Stimulated activated CD4-positive, alpha-beta T cell treated with anti-CD3 and anti-CD28 coated beads, Interleukin-12 subunit alpha, Interleukin-12 subunit beta, amount 100 ng/mL, for 4 hours (primary cell): Measurements from ENCODE around the gene DEUP1.

Experiments used
- DNase-seq: peaks from one replicate; pipeline ENCODE4 v3.0.0-alpha.2; 2020

The DEUP1 gene

DNA sequence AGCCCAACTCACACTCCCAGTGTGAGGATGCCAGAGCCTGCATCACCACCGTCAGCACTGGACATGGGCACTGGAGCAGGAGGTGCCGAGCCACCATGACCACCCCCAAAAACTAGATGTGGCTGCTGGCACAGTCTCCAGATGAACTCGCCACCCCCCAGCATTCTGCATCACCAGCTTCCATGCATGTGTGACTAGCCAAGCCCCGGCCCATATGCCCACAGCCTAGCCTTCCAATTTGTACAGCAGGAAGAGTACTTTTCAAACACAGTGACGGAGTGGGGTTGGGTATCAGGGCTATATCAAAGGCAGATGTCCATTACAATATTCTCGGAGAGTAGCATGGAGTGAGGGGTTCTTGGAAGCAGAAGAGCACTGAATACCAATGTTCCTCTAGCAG lies 149.7 kb downstream of the DEUP1 start:
- DNase-seq = no peak

DNA sequence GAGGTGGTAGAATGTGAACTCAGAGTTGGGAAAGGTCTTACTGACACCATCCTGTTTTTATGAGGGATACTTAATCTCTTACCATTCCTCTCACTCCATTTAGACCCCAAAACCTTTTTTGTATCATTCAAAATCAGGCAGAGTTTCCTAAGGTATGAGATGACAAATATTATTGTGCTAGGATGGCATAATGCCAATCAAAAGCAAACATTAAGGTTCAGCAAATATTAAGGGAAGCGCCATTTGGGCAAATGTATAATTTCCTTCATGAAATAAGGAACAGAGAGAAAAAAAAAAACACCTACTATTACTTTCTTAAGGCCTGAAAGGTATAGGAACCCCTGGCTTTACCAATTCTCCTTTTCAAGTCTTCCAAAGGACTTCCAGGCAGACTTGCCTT lies 150.2 kb downstream of the DEUP1 start:
- DNase-seq = no peak

DNA sequence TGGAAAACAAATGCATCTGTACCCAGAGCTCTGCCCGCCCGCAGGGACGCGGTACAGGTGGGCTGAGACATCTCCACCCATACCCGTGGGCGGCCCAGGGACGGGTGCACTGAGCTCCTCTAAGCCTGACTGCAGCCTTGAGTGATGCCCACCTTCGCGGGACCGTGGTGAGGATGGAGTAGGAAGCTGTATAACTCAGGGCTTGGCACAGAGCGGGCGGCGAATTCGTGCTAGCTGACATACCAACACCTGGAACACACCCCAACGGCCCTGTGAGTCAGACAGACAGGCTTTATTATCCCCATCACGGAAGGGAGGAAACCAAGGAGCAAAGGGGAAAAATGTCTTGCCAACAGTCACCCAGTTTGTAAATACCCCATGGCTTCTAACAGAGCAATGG lies 150.7 kb downstream of the DEUP1 start:
- DNase-seq = no peak

DNA sequence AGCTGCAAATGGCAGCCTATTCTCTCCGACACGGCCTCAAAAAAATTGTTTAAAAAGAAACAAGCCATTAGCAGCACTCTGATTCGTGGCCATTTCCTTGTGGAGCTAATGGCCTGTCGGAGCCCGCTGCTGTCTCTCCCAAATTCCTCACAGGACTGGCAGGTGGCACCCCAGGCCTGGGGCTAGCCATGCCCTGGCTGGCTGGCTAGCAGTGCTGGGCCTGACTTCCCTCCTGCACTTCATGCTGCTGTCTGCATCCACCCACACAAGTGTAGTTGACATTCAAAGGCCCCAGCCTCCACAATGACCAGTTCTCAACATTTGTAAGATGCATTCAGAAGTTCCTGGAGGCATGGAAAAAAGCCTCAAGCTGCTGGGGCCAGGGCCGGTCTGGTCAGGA lies 151.2 kb downstream of the DEUP1 start:
- no peak for DNase-seq

DNA sequence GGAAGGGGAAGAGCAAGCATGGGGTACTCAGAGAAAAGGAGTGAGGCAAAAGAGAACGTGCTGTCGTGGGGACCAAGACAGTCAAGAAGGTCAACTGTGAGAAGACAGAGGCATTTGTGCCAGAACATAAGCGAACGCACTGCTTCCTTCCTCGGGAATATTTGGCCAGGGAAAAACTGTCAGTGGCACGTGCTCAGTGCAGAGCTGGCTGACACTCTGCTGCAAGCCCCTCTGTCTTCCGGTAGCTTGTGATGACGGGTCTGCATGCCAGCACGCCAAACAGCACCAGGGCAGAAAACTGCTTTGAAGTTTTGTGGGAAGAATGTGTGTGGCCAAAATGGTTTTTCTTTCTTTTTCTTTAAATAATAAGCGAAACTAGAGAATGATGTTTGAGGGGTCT lies 152.0 kb downstream of the DEUP1 start:
- no peak for DNase-seq

DNA sequence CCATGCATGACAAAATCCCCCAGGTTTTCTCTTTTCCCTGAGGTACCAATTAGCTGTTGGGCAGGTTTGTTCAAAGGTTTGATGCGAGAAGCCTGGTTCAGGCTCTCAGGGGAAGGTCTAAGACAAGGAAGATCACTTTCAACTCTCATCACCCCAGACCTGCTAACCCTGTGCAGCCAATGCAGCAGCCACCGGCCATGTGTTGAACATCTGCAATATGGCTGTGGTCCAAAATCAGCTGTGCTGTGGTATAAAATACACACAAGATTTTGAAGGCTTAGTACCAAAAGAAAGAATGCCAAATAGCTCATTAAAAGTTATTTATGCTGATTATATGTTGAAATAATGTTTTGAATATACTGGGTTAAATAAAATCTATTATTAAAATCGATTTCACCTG lies 154.2 kb downstream of the DEUP1 start:
- no peak for DNase-seq

DNA sequence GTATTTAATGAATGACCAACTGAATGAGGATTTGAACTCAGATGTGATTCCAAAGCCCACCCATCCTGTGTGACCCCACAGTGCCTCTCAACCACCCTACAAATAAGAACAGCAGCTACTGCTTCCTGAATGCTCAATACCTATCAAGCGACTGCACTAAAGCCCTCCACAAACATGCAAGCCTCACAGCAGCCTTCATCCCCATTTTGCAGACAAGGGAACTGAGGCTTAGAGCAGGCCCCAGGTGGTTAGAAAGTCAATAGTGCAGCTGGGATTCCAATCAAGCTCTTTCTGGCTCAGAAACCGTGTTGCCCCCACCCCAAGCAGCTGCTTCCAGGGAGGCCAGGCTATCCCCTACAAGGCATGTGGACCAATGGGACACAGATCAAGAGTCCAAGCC lies 155.4 kb downstream of the DEUP1 start:
- DNase-seq = no peak

DNA sequence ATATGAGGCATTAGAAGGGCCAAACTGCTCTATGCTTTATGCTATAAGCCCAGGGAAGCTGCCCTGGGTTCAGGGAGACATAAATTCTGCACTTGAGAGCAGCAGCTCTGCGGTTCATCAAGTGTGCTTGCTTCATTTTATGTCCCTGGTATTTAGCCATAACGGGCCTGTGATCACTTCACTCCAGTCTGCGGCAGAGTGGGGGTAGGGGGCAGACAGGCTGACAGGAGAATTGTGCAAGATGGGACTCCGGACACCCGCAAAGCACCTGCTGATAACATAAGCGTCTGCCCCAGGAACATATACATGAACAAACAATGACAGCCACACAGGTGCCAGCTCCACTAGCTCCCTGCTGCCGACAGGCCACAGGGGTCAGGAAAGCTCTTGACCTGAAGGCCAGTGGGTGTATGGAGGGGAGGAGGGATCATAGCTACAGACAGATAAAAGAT lies 156.5 kb downstream of the DEUP1 start:
- no peak for DNase-seq
